Skeletal muscle tissue (tissue), 4 donors: ENCODE data around the gene TTC38. TPM values are rescaled to one million over a fixed set of nuclear protein-coding genes. Genes with fewer than 3 reads are reported as not detected.

ENCODE experiments used
- H3K27ac ChIP-seq: one replicate; pipeline ENCODE4 v1.7.0; 2013; ENCODE audit warnings: mild to moderate bottlenecking, low read depth, low read length, inconsistent platforms
- H3K27me3 ChIP-seq, 3 donors: one replicate each; pipeline ENCODE4 v1.7.0; 2013; ENCODE audit warnings: low read length in 3 of 3; ENCODE audit not compliant: control insufficient read depth in 3 of 3, insufficient read depth in 3 of 3
- H3K36me3 ChIP-seq, 3 donors: one replicate each; pipeline ENCODE4 v1.7.0; 2013; ENCODE audit warnings: low read length in 3 of 3; ENCODE audit not compliant: control insufficient read depth in 3 of 3, insufficient read depth in 3 of 3
- H3K4me1 ChIP-seq, 3 donors: one replicate each; pipeline ENCODE4 v1.7.0; 2013; ENCODE audit warnings: low read length in 3 of 3, mild to moderate bottlenecking in 3 of 3; ENCODE audit not compliant: control insufficient read depth in 3 of 3, insufficient read depth in 3 of 3
- H3K4me3 ChIP-seq, 3 donors: one replicate each; pipeline ENCODE4 v1.7.0; 2013; ENCODE audit warnings: low read length in 3 of 3
- H3K9ac ChIP-seq, 3 donors: one replicate each; pipeline ENCODE4 v1.7.0; 2013; ENCODE audit warnings: low read length in 3 of 3, mild to moderate bottlenecking in 3 of 3, moderate library complexity in 2 of 3, low read depth in 1 of 3
- H3K9me3 ChIP-seq, 3 donors: one replicate each; pipeline ENCODE4 v1.7.0; 2013; ENCODE audit warnings: low read length in 3 of 3; ENCODE audit not compliant: control insufficient read depth in 3 of 3
- total RNA-seq: library from RNA; depleted of rRNA; stranded (reverse); fragments of >200 nt; gene quantifications from one replicate; pipeline ENCODE4 v1.2.3, GENCODE V29; 2014
- donor health status: Osteomylitis.

TTC38 gene
- total RNA-seq, 1 donor from 2014 or later, result 18.3 TPM

DNA sequence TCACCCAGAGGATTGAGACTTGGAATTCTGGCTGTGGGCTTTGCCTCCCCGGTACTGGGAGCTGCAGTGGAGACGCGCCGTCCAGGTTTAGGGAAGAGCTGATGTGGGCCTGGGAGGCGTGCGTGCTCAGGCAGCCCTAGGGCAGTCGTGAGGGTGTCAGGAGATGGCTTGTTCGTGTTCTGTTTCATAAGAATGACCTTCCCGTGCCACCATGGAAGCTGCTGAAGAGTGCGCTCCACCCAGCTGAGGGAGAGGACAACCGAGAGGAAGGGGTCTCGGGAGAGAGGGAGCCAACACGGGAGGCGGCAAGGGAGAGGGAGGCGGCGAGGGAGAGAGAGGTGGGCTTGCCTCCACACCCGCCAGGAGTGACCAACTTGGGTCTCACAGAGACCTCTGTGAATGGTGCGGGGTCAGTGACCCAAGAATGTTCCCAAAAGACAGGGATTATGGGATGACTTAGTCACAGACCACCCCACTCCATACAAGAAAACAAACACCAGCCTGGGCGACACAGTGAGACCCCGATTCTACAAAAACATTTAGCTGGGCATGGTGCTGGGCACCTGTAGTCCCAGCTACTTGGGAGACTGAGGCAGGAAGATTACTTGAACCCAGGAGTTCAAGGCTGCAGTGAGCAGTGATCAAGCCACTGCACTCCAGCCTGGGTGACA lies 53.0 kb downstream of the TTC38 start:
- Histone ChIP-seq H3K36me3 (no peaks in the 10 kb centered on the region), H3K27ac (no peak overlapping the region), H3K4me1 (no peaks in the 10 kb centered on the region), H3K4me3 (no peak overlapping the region), H3K9ac (no peak overlapping the region), H3K9me3 (no peaks in the 10 kb centered on the region), H3K27me3 (no peaks in the 10 kb centered on the region)

DNA sequence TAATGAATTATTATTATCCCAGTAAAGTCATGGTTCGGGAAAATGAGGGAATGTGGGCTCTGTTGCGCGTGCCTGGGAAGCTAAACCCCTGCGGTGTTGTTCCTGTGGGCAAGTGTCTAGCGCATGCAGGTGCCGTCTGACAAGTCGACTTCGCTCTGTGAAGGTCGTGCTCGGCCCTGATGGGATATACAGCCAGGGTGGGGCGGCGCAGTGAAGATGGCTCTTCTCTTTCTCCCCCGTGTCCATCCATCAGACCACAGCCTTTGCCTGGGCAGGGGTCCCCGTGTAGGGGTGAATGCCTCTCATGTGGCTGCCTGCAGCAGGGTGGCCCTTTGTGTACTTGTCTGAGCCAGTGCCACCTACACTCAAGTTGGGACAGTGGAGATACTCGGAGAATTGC lies 54.9 kb downstream of the TTC38 start:
- no peaks in the 10 kb centered on the region for H3K4me1 ChIP-seq
- H3K9me3 ChIP-seq, result no peaks in the 10 kb centered on the region
- H3K36me3 ChIP-seq, result no peaks in the 10 kb centered on the region
- H3K4me3 ChIP-seq, result no peak overlapping the region
- no peaks in the 10 kb centered on the region for H3K27me3 ChIP-seq
- H3K27ac ChIP-seq, result no peak overlapping the region
- peak overlapping the region in 1 of 3 donors; percentile 25 for H3K9ac ChIP-seq

DNA sequence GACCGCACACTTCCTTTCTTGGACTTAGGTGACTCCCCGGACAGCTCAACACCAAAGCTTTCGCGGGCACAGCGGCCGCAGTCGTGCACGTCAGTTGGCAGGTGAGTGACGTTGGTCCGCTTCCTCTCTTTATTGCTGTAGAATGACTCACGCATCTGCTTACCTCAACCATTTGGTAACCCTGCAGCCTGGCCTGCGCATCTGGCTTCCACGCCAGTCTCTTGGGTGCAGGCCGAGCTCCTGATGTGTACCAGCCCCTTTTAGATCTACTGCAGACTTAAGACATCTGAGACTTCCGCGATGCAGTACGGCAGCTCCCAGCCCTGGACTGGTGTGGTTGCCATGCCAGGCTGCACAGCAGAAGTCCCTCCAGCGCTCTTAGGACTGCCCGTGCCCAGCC lies 55.4 kb downstream of the TTC38 start:
- Histone ChIP-seq H3K4me3 (no peak overlapping the region), H3K36me3 (no peaks in the 10 kb centered on the region), H3K9me3 (no peaks in the 10 kb centered on the region), H3K4me1 (no peaks in the 10 kb centered on the region), H3K27me3 (no peaks in the 10 kb centered on the region), H3K27ac (no peak overlapping the region), H3K9ac (no peak overlapping the region)

DNA sequence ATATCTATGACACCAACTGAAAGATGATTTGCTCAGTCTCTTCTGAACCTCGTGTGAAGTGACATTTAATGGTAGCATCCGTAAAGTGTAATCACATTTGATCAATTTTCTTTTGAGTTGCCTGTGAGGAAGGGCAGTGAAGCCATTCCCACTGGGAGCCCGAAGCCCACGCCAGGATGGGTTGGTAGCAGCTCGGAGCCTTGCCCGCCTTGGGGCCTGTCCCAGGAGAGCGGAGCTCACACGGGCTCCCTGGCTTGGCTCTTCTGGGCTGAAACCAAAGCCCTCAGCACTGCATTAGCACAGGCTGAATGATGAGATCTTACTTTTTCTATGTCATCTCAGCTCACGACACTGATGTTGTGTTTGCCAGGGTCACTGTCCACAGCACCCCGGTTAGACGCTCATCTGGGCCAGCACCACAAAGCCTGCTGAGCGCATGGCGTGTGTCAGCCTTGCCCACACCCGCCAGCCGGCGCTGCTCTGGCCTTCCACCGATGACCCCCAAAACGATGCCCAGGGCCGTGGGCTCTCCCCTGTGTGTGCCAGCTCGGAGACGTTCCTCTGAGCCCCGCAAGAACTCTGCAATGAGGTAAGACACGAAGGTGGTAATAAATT lies 58.4 kb downstream of the TTC38 start:
- Histone ChIP-seq H3K27ac (no peak overlapping the region), H3K36me3 (no peaks in the 10 kb centered on the region)

DNA sequence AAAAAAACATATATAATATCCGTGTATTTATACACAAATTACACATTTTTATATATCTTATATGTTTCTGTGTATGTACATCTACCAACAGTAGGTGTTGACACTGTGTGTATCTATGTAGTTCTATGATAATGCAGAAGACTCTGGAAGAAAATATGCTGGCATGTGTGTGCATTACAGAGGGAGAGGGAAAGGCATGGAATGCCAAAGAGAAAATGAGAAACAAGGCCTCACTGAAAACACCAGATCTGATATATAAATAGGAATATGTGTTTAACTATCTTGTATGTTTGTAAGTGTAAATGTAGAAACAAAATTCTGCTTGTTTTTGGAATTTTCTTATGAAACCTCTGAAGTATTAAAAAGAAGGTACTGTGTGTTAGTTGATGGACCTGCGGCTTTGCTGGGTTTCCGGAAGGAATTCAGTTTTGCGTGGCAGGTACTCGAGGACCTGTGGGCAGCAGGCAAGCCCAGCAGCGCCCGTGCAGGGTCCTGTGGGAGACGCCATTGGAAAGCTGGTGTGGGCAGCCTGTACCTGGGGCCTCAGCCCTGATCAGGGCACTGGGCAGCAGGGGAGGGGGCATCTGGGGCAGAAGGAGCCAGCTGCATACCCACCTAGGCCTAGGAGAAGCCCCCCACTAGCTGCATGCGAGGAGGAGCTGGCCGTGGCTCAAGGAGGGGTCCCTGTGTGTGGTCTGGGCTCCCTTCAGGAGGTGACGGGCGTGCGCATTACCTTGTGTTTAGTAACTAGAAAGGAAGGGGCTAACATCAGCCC lies 60.1 kb downstream of the TTC38 start:
- H3K4me3 ChIP-seq, result no peak overlapping the region
- H3K9ac ChIP-seq, result no peak overlapping the region
- no peaks in the 10 kb centered on the region for H3K36me3 ChIP-seq
- H3K9me3 ChIP-seq, result no peaks in the 10 kb centered on the region
- H3K4me1 ChIP-seq, result no peaks in the 10 kb centered on the region
- H3K27ac ChIP-seq, result no peak overlapping the region
- no peaks in the 10 kb centered on the region for H3K27me3 ChIP-seq

More for the DNA sequence above, 58.4 kb downstream of the TTC38 start:
- Histone ChIP-seq H3K4me3 (no peak overlapping the region), H3K9me3 (no peaks in the 10 kb centered on the region), H3K9ac (no peak overlapping the region), H3K4me1 (no peaks in the 10 kb centered on the region), H3K27me3 (no peaks in the 10 kb centered on the region)

DNA sequence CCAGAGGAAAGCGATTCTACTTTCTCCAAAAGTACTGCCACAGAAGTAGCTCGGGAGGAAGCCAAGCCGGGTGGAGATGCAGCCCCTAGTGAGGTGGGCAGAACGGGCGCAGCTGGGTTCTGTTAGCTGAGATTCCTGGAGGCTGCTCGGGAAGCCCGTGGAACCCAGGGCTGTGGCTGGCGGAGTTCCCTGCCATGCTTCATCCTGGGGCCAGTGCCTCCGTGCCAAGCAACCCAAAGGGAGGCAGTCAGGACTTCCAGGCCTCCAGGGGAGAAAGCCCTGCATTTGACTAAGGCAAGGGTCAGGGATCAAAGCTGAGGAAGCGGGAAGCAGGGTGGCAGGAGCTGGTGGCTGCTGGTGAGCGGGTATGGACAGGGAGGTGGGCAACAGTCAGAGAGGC lies 61.0 kb downstream of the TTC38 start:
- no peaks in the 10 kb centered on the region for H3K36me3 ChIP-seq
- H3K27me3 ChIP-seq, result no peaks in the 10 kb centered on the region
- no peaks in the 10 kb centered on the region for H3K4me1 ChIP-seq
- H3K9ac ChIP-seq, result no peak overlapping the region
- H3K27ac ChIP-seq, result no peak overlapping the region
- H3K4me3 ChIP-seq, result no peak overlapping the region
- H3K9me3 ChIP-seq, result no peaks in the 10 kb centered on the region

DNA sequence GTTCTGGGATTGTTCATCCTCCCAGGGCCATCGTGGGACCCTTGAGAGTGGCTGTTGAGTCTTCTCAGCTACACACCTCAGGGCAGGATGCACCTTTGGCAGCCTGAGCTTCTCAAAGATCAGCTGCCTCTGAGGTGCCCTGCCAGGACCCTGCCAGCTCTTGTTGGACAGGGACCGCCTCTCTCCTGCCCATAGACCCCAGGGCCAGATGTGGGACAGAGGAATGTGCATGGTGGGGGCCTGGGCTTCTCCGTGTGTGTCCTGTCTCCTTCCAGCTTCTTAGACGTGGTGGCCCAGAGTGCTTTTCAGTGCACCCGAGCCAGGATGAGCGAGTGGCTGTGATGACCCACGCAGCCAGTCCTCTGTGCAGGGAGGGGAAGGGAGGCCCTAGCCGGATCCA lies 61.8 kb downstream of the TTC38 start:
- H3K9me3 ChIP-seq, result no peaks in the 10 kb centered on the region

DNA sequence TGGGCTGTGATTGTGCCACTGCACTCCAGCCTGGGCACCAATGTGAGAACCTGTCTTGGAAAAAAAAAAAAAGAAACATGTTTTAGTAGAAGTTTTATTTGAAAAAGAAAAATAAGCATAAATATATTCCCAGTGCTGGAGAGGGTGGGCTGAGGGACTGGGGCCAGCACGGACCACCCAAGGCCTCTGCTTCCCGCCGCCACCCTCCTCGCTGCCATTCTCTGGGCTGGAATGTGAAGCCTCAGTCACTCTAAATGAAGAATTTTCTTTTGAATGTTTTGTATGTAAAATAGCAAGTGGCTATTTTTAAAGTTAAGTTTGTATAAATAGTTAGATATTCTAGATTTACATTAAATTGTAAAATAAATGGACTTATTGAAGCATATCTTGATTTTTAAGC lies 62.6 kb downstream of the TTC38 start:
- no peaks in the 10 kb centered on the region for H3K36me3 ChIP-seq
- H3K4me1 ChIP-seq, result peaks cover 0 to 2% (median 0%) of the 10 kb centered on the region in 3 donors
- no peak overlapping the region for H3K9ac ChIP-seq
- H3K4me3 ChIP-seq, result no peak overlapping the region
- H3K27ac ChIP-seq, result no peak overlapping the region
- no peaks in the 10 kb centered on the region for H3K9me3 ChIP-seq
- no peaks in the 10 kb centered on the region for H3K27me3 ChIP-seq

More for the DNA sequence above, 61.8 kb downstream of the TTC38 start:
- Histone ChIP-seq H3K4me3 (no peak overlapping the region), H3K36me3 (no peaks in the 10 kb centered on the region), H3K9ac (no peak overlapping the region), H3K27ac (no peak overlapping the region), H3K27me3 (no peaks in the 10 kb centered on the region), H3K4me1 (no peaks in the 10 kb centered on the region)

DNA sequence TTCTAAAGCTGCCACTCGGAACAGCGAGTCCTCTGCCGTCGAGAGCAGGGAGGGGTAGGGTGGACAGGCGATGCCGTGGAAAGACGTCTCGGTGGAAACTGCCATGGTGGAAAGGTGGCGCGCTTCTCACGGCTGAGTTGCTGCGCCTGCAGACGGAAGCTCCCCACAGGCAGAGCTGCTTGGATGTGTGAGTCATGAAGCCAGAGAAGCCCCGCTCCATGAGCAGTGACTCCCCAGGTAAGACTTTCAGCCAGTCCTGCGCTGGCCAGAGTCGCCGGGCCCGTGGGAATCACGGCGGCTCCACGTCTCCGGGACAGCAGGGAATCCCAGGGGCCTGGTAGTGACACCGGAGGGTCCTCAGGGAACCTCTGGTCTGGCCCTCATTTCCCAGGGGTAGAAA lies 63.7 kb downstream of the TTC38 start:
- no peaks in the 10 kb centered on the region for H3K27me3 ChIP-seq
- peaks cover 3 to 7% (median 5%) of the 10 kb centered on the region in 3 donors for H3K4me1 ChIP-seq
- H3K36me3 ChIP-seq, result peaks cover 0 to 2% (median 0%) of the 10 kb centered on the region in 3 donors
- no peaks in the 10 kb centered on the region for H3K9me3 ChIP-seq
- no peak overlapping the region for H3K9ac ChIP-seq
- no peak overlapping the region for H3K4me3 ChIP-seq
- H3K27ac ChIP-seq, result no peak overlapping the region
